Measurements from ENCODE around the gene MYT1. TPM values are rescaled to one million over a fixed set of nuclear protein-coding genes. Genes with fewer than 3 reads are reported as not detected.

The MYT1 gene
- total and polyA plus RNA-seq, 3 donors from 2014 or later, result 1.7 to 22.2 (median 2.9) TPM

DNA sequence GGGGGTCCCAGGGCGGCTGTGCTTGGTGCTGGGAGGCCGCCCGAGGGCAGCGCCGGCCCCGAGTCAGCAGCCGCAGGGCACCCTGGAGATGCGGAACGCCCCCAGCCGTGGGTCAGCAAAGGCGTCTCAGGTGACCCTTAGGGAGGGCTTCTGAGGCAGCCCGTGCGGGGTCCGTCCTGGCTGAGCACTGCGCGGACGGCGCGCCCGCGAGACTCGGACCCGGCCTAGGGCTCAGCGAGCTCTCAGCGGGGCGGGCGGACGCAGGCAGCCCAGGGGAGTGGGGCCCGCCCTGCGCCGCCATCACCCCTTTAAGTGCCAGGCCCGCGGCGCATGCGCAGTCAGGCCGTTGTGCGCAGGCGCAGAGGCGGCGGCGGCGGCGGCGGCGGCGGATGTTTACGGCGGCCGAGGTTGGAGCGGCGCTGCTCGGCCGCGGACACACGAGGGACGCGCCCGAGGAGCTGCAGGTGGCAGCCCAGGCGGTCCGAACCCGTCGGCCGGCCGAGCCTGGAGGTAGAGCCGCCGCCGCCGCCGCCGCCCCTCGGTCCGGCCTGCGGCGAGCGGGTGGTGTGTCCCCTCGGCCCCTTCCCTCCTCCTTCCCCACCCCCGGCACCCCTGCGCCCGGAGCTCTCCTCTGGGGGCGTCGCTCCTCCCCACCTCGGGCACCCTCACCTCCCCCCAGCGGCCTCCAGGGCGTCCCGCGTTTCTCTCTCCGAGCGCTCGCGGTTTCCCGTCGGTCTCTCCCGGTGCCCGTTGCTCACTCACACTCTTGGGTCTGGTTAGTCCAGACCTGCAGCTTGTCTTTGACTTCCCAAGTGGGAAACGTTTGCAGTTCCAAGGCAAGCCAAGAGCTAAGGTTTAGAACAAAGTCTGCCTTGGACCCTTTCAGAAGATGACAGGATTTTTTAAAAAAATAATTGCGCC, 91.4 kb downstream of the MYT1 start, which contains the start of gene PCMTD2:
PCMTD2 (plus strand) TSS at position 388 of the 921 bp plus-strand sequence. CDS start 4,218 bp downstream, outside the sequence.
- H3K4me3 ChIP-seq, result peak within 1 kb of the TSS; percentile 87 to 94
- no peaks in the 10 kb centered on the region for H3K36me3 ChIP-seq (ENCODE audit: low read depth, missing control alignments)
- intact Hi-C loops (cut with DNase I; ENCODE audit: low total_unique reads), result no loop called here
- 0% methylated on average over 8 to 87 of the region's 96 CpGs for WGBS, 2 donors
- H3K4me1 ChIP-seq, result peaks cover 21% of the 10 kb centered on the region
- H3K9me3 ChIP-seq, result no peaks in the 10 kb centered on the region
- peak within 1 kb of the TSS; percentile 88 to 92 for H3K27ac ChIP-seq
- DNase-seq, result peak; percentile 77
- TF ChIP-seq POLR2A (IDR thresholded peaks at IDR 0.05), result no peak
- TF ChIP-seq, protein P1, sequence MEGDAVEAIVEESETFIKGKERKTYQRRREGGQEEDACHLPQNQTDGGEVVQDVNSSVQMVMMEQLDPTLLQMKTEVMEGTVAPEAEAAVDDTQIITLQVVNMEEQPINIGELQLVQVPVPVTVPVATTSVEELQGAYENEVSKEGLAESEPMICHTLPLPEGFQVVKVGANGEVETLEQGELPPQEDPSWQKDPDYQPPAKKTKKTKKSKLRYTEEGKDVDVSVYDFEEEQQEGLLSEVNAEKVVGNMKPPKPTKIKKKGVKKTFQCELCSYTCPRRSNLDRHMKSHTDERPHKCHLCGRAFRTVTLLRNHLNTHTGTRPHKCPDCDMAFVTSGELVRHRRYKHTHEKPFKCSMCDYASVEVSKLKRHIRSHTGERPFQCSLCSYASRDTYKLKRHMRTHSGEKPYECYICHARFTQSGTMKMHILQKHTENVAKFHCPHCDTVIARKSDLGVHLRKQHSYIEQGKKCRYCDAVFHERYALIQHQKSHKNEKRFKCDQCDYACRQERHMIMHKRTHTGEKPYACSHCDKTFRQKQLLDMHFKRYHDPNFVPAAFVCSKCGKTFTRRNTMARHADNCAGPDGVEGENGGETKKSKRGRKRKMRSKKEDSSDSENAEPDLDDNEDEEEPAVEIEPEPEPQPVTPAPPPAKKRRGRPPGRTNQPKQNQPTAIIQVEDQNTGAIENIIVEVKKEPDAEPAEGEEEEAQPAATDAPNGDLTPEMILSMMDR (IDR thresholded peaks at IDR 0.05), result no peak
- no peaks in the 10 kb centered on the region for H3K27me3 ChIP-seq

DNA sequence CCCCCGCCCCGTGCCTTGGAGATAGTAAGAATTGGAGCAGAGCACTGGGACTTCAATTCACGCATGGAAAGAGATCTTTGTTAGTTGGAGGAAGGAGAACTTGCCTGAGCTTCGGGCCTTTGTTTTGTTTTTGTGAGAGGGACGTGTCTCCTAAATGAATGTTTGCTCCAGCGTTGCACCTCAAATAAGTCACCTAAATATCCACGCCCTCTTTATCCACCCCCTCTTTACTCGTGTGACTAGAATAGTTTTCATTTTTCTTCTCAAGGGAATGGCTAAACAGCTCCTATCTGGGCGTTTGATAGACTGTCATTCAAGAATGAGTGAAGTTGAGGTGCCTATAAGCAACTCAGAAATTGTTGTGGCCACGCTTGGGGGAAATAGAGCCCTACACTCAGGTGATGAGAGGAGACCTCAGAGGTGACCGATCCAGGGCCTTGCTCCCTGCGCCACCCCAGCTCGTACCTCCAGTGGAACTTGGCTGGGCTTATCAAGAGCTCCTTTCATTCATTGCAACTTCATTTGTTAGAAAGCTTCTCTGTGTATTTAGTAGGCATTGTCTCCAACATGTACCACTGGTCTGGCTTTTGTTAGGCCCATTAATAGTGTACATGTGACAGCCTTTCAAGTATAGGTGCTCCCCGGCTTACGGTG, 92.2 kb downstream of the MYT1 start:
- Histone ChIP-seq H3K27ac (peak overlapping the region in 1 of 2 donors; percentile 92), H3K27me3 (no peaks in the 10 kb centered on the region), H3K4me3 (peak overlapping the region; percentile 87 to 94), H3K36me3 (ENCODE audit: low read depth, missing control alignments) (no peaks in the 10 kb centered on the region), H3K4me1 (peaks cover 28% of the 10 kb centered on the region), H3K9me3 (no peaks in the 10 kb centered on the region)
- 16 to 18% methylated on average over 15 of the region's 15 CpGs for WGBS, 2 donors
- no peak for DNase-seq
- intact Hi-C loops (cut with DNase I; ENCODE audit: low total_unique reads), result no loop called here
- TF ChIP-seq POLR2A (IDR thresholded peaks at IDR 0.05), result no peak

DNA sequence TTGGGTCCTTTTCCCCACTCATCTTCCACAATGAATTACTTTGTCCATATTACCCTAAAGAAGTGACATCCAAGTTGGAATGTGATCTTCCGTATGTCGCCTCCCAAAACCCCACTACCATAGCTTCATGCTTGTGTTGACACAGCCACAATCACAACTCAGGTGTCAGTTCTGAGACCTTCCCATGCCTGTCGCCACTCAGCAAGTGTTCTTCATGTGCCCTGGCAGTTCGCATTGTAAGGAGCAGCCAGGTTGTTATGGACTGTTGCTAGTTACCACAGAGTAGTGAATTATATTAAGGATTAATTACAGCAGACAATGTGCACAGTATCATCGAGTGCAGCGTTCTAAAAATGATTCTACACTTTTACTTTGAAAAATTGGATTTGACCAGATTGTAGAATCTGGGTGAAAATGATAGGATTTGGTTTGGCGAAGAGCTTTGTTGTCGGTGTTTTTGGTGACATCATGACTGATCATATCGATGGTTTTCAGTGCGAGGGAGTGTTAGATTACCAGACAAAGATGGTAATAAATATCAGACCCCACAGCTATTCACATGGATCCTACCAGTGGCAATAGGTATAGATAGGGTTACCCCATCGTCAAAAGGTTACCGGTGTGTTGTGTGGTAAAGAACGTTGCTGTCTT, 93.0 kb downstream of the MYT1 start:
- Histone ChIP-seq H3K4me1 (peaks cover 28% of the 10 kb centered on the region), H3K36me3 (ENCODE audit: low read depth, missing control alignments) (no peaks in the 10 kb centered on the region), H3K27ac (no peak overlapping the region), H3K4me3 (peak overlapping the region in 1 of 2 donors; percentile 94), H3K9me3 (no peaks in the 10 kb centered on the region), H3K27me3 (no peaks in the 10 kb centered on the region)
- intact Hi-C loops (cut with DNase I; ENCODE audit: low total_unique reads), result no loop called here
- 63 to 78% methylated on average over 13 of the region's 13 CpGs for WGBS, 2 donors
- TF ChIP-seq, protein P1 (IDR thresholded peaks at IDR 0.05), result no peak
- TF ChIP-seq POLR2A (IDR thresholded peaks at IDR 0.05), result no peak
- no peak for DNase-seq

DNA sequence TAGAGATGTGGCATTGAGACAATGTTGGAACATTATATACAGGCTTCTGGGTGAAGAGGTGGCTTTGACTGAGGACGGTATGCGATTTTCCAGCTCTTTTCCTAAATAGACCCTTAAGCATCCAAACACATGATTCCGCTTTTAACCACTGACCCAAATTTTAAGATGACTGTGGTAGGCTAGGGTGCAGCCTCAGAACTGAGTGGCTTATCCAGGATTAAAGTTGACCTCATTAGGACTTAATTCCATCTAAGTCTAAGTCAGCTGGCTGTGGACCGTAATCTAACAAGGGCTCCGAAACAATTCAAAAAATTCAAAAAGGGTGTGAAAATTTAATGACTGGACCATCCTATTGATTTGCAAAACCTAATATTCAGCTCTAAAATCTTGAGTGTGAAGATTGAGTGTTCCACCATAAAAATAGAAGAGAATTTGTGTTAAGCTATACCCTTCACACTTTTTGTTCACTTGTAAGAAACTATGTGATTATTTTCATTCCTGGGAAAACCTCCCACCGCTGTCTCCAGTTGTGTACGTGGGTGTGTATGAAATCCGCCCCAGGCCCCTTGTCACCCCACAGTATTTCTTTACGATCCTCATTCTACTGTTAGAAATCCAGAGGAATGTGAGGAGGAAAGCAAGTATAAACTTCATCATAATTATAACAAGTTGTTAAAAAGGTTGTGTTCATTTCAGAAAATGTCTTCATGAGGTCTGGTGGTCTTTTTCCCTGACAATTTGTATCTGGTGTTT, 94.0 kb downstream of the MYT1 start:
- no peak overlapping the region for H3K4me3 ChIP-seq
- intact Hi-C loops (cut with DNase I; ENCODE audit: low total_unique reads), result no loop called here
- no peaks in the 10 kb centered on the region for H3K36me3 ChIP-seq (ENCODE audit: low read depth, missing control alignments)
- no peak overlapping the region for H3K27ac ChIP-seq
- no peak for TF ChIP-seq POLR2A (IDR thresholded peaks at IDR 0.05)
- TF ChIP-seq, protein P1 (IDR thresholded peaks at IDR 0.05), result no peak
- 75 to 81% methylated on average over 9 of the region's 9 CpGs for WGBS, 2 donors
- H3K27me3 ChIP-seq, result no peaks in the 10 kb centered on the region
- H3K9me3 ChIP-seq, result no peaks in the 10 kb centered on the region
- no peak for DNase-seq
- peaks cover 28% of the 10 kb centered on the region for H3K4me1 ChIP-seq
